NCI-H2029 treated with DMSO at 0.1 percent for 48 hours (cell line): ENCODE data around the gene GON4L.
"Not testable (repeated sequence)": the region's sequence is repeated elsewhere in the genome, so short reads cannot be mapped to it uniquely, and the experiment has no call there.

Experiments
- DNase-seq: peaks from one replicate; lab custom pipeline; 2025; lab: John Stamatoyannopoulos, UW

GON4L gene

GRCh38 chr1:155871390-155871789 is 14.4 kb upstream of the GON4L start:
- DNase-seq = peak; percentile 25

- DNase-seq = no peak
Observed at GRCh38 chr1:155867766-155868165, 10.8 kb upstream of the GON4L start.

GRCh38 chr1:155864393-155864792 is 7.4 kb upstream of the GON4L start:
- no peak for DNase-seq

- DNase-seq = no peak
Observed at GRCh38 chr1:155861896-155862295, 4.9 kb upstream of the GON4L start.

GRCh38 chr1:155860970-155861510 is 4.0 kb upstream of the GON4L start:
- DNase-seq = no peak

- DNase-seq = no peak
Observed at GRCh38 chr1:155859881-155860871, 3.2 kb upstream of the GON4L start.

GRCh38 chr1:155859234-155859829 is 2.3 kb upstream of the GON4L start, which contains the start of gene SYT11:
SYT11 (plus strand) TSS chr1:155859567; CDS start chr1:155859762, 195 bp downstream.
- peak; percentile 83 for DNase-seq

- DNase-seq = no peak
Observed at GRCh38 chr1:155858800-155859233, 1.8 kb upstream of the GON4L start.

- DNase-seq = no peak
Observed at GRCh38 chr1:155856257-155856974, 598 bp downstream of the GON4L start.

GRCh38 chr1:155850345-155850744 is 6.7 kb downstream of the GON4L start:
- DNase-seq = no peak

GRCh38 chr1:155847823-155848529 is 9.0 kb downstream of the GON4L start:
- no peak for DNase-seq

- no peak for DNase-seq
Observed at GRCh38 chr1:155844860-155845421, 12.1 kb downstream of the GON4L start.

- DNase-seq = no peak
Observed at GRCh38 chr1:155840386-155840785, 16.6 kb downstream of the GON4L start.

- DNase-seq = no peak
Observed at GRCh38 chr1:155835548-155835947, 21.5 kb downstream of the GON4L start.

- DNase-seq = not testable (repeated sequence)
Observed at GRCh38 chr1:155834927-155835399, 22.1 kb downstream of the GON4L start.

GRCh38 chr1:155834296-155834926 is 22.6 kb downstream of the GON4L start:
- no peak for DNase-seq

- DNase-seq = no peak
Observed at GRCh38 chr1:155833665-155834295, 23.2 kb downstream of the GON4L start.

- no peak for DNase-seq
Observed at GRCh38 chr1:155831279-155831976, 25.6 kb downstream of the GON4L start.

- DNase-seq = no peak
Observed at GRCh38 chr1:155827450-155827849, 29.6 kb downstream of the GON4L start.
